GM18519 (cell line): ENCODE results near the gene KLF3.

Experiments
- ATAC-seq: cut with Tn5 transposase; IDR thresholded peaks from one replicate; pipeline ENCODE4 v1.9.1; 2021; ENCODE audit warnings: mild to moderate bottlenecking, moderate library complexity; ENCODE audit not compliant: unreplicated experiment, low FRiP score

The KLF3 gene

GRCh38 chr4:38692421-38692820 lies 28.4 kb downstream of the KLF3 start:
- no peak for ATAC-seq

- no peak for ATAC-seq
Observed at GRCh38 chr4:38693569-38693968, 29.6 kb downstream of the KLF3 start.

GRCh38 chr4:38694330-38694729 lies 30.3 kb downstream of the KLF3 start:
- no peak for ATAC-seq

GRCh38 chr4:38695809-38696208 lies 31.8 kb downstream of the KLF3 start:
- no peak for ATAC-seq

- no peak for ATAC-seq
Observed at GRCh38 chr4:38696697-38697096, 32.7 kb downstream of the KLF3 start.

GRCh38 chr4:38698176-38698575 lies 34.2 kb downstream of the KLF3 start:
- ATAC-seq, result no peak

- ATAC-seq, result no peak
Observed at GRCh38 chr4:38699112-38699511, 35.1 kb downstream of the KLF3 start.

- no peak for ATAC-seq
Observed at GRCh38 chr4:38703635-38704034, 39.6 kb downstream of the KLF3 start.

GRCh38 chr4:38704622-38705154 lies 40.7 kb downstream of the KLF3 start:
- no peak for ATAC-seq

- no peak for ATAC-seq
Observed at GRCh38 chr4:38706301-38706700, 42.3 kb downstream of the KLF3 start.

GRCh38 chr4:38710053-38710452 lies 46.1 kb downstream of the KLF3 start:
- ATAC-seq, result peak; percentile 67

- ATAC-seq, result no peak
Observed at GRCh38 chr4:38711066-38711465, 47.1 kb downstream of the KLF3 start.

- ATAC-seq, result no peak
Observed at GRCh38 chr4:38715050-38715449, 51.1 kb downstream of the KLF3 start.

GRCh38 chr4:38716256-38716655 lies 52.3 kb downstream of the KLF3 start:
- ATAC-seq, result no peak

GRCh38 chr4:38717604-38718003 lies 53.6 kb downstream of the KLF3 start:
- ATAC-seq, result no peak

- no peak for ATAC-seq
Observed at GRCh38 chr4:38723114-38723513, 59.1 kb downstream of the KLF3 start.

GRCh38 chr4:38723726-38724474 lies 59.9 kb downstream of the KLF3 start:
- no peak for ATAC-seq

GRCh38 chr4:38724475-38724808 lies 60.4 kb downstream of the KLF3 start:
- no peak for ATAC-seq

- no peak for ATAC-seq
Observed at GRCh38 chr4:38728631-38729141, 64.7 kb downstream of the KLF3 start.

- no peak for ATAC-seq
Observed at GRCh38 chr4:38730493-38730829, 66.5 kb downstream of the KLF3 start.

GRCh38 chr4:38730830-38731646 lies 67.0 kb downstream of the KLF3 start:
- ATAC-seq, result peak; percentile 85

- ATAC-seq, result no peak
Observed at GRCh38 chr4:38733663-38734062, 69.7 kb downstream of the KLF3 start.
